HAP-1 (cell line): ENCODE data around the gene LIPC.

ENCODE experiments used
- DNase-seq, 2 experiments: peaks; one replicate each; pipeline ENCODE4 v3.0.0-alpha.2; 2016 to 2020; ENCODE audit warnings: low spot score in 2 of 2
- H3K27me3 ChIP-seq: fragments of 250-450 bp; sonication (Bioruptor Pico); 2 replicates; pipeline ENCODE4 v1.5.1; 2020; ENCODE audit warnings: low read depth, mild to moderate bottlenecking, moderate library complexity
- H3K36me3 ChIP-seq: fragments of 250-450 bp; sonication (Bioruptor Pico); replicated peaks from 2 replicates; pipeline ENCODE4 v1.5.1; 2020; ENCODE audit warnings: mild to moderate bottlenecking
- H3K4me1 ChIP-seq: fragments of 250-450 bp; sonication (Bioruptor Pico); 2 replicates; pipeline ENCODE4 v1.5.1; 2020; ENCODE audit warnings: mild to moderate bottlenecking
- H3K4me3 ChIP-seq: fragments of 250-450 bp; sonication (Bioruptor Pico); 2 replicates; pipeline ENCODE4 v1.5.1; 2020; ENCODE audit warnings: mild to moderate bottlenecking, moderate library complexity
- H3K9me3 ChIP-seq: fragments of 250-450 bp; sonication (Bioruptor Pico); 2 replicates; pipeline ENCODE4 v1.5.1; 2020; ENCODE audit warnings: mild to moderate bottlenecking, moderate library complexity
- in situ Hi-C: fragments of 300-500 bp; cut with MboI; formaldehyde crosslinking; loops from 3 replicates; pipeline ENCODE4 v1.14.3; 2020; ENCODE audit warnings: low sequenced_read_pairs, inconsistent platforms, mixed read lengths

Gene LIPC

GRCh38 chr15:58415636-58416035 lies 16.2 kb upstream of the LIPC start:
- peaks cover under 1% of the 10 kb centered on the region; the same call in 1 of the 2 replicates for H3K27me3 ChIP-seq
- H3K4me1 ChIP-seq, result no peaks in the 10 kb centered on the region
- no peaks in the 10 kb centered on the region for H3K36me3 ChIP-seq
- DNase-seq, result no peak
- H3K9me3 ChIP-seq, result no peaks in the 10 kb centered on the region
- in situ Hi-C loops, result no loop called here
- no peak overlapping the region for H3K4me3 ChIP-seq

- in situ Hi-C loops, result no loop called here
- Histone ChIP-seq H3K4me1 (no peaks in the 10 kb centered on the region), H3K9me3 (no peaks in the 10 kb centered on the region), H3K27me3 (peaks cover 3% of the 10 kb centered on the region; the same call in 1 of the 2 replicates), H3K4me3 (no peak overlapping the region), H3K36me3 (no peaks in the 10 kb centered on the region)
- DNase-seq, result no peak
These were observed 14.8 kb upstream of the LIPC start for GRCh38 chr15:58416963-58417362.

GRCh38 chr15:58418135-58418534 lies 13.7 kb upstream of the LIPC start:
- no peak for DNase-seq
- in situ Hi-C loops, result no loop called here
- H3K4me3 ChIP-seq, result no peak overlapping the region
- H3K36me3 ChIP-seq, result no peaks in the 10 kb centered on the region
- no peaks in the 10 kb centered on the region for H3K9me3 ChIP-seq
- no peaks in the 10 kb centered on the region for H3K4me1 ChIP-seq
- H3K27me3 ChIP-seq, result peaks cover 3% of the 10 kb centered on the region; the same call in 1 of the 2 replicates

- in situ Hi-C loops, result no loop called here
- Histone ChIP-seq H3K27me3 (peaks cover 3% of the 10 kb centered on the region; the same call in 1 of the 2 replicates), H3K36me3 (no peaks in the 10 kb centered on the region), H3K9me3 (no peaks in the 10 kb centered on the region), H3K4me1 (no peaks in the 10 kb centered on the region), H3K4me3 (no peak overlapping the region)
- DNase-seq, result no peak
These were observed 11.8 kb upstream of the LIPC start for GRCh38 chr15:58419803-58420524.

- H3K36me3 ChIP-seq, result no peaks in the 10 kb centered on the region
- H3K27me3 ChIP-seq, result peaks cover 3% of the 10 kb centered on the region; the same call in 1 of the 2 replicates
- in situ Hi-C loops, result no loop called here
- DNase-seq, result no peak
- no peak overlapping the region for H3K4me3 ChIP-seq
- no peaks in the 10 kb centered on the region for H3K9me3 ChIP-seq
- no peaks in the 10 kb centered on the region for H3K4me1 ChIP-seq
These were observed 11.2 kb upstream of the LIPC start for GRCh38 chr15:58420579-58421043.

GRCh38 chr15:58423205-58423604 lies 8.6 kb upstream of the LIPC start:
- Histone ChIP-seq H3K9me3 (no peaks in the 10 kb centered on the region), H3K36me3 (no peaks in the 10 kb centered on the region), H3K4me3 (no peak overlapping the region), H3K4me1 (no peaks in the 10 kb centered on the region), H3K27me3 (peaks cover 3% of the 10 kb centered on the region; the same call in 1 of the 2 replicates)
- DNase-seq, result no peak
- in situ Hi-C loops, result no loop called here

GRCh38 chr15:58423831-58424608 lies 7.8 kb upstream of the LIPC start:
- Histone ChIP-seq H3K9me3 (no peaks in the 10 kb centered on the region), H3K4me1 (no peaks in the 10 kb centered on the region), H3K27me3 (0 out of 2 replicates have a peak, but pooled peaks cover 3% of the 10 kb centered on the region), H3K4me3 (no peak overlapping the region), H3K36me3 (no peaks in the 10 kb centered on the region)
- no peak for DNase-seq
- in situ Hi-C loops, result no loop called here

GRCh38 chr15:58424722-58425121 lies 7.1 kb upstream of the LIPC start:
- Histone ChIP-seq H3K27me3 (0 out of 2 replicates have a peak, but pooled peaks cover 3% of the 10 kb centered on the region), H3K4me1 (no peaks in the 10 kb centered on the region), H3K36me3 (no peaks in the 10 kb centered on the region), H3K4me3 (no peak overlapping the region), H3K9me3 (no peaks in the 10 kb centered on the region)
- in situ Hi-C loops, result no loop called here
- no peak for DNase-seq

- no peak overlapping the region for H3K4me3 ChIP-seq
- in situ Hi-C loops, result no loop called here
- H3K9me3 ChIP-seq, result no peaks in the 10 kb centered on the region
- H3K4me1 ChIP-seq, result no peaks in the 10 kb centered on the region
- no peak for DNase-seq
- no peaks in the 10 kb centered on the region for H3K36me3 ChIP-seq
- 0 out of 2 replicates have a peak, but pooled peaks cover 3% of the 10 kb centered on the region for H3K27me3 ChIP-seq
These were observed 6.6 kb upstream of the LIPC start for GRCh38 chr15:58425185-58425584.

- no peak for DNase-seq
- Histone ChIP-seq H3K9me3 (no peaks in the 10 kb centered on the region), H3K36me3 (no peaks in the 10 kb centered on the region), H3K4me1 (no peaks in the 10 kb centered on the region), H3K4me3 (no peak overlapping the region), H3K27me3 (no peaks in the 10 kb centered on the region)
- in situ Hi-C loops, result no loop called here
These were observed 6.0 kb upstream of the LIPC start for GRCh38 chr15:58425834-58426233.

GRCh38 chr15:58426501-58426900 lies 5.3 kb upstream of the LIPC start:
- in situ Hi-C loops, result no loop called here
- no peaks in the 10 kb centered on the region for H3K4me1 ChIP-seq

GRCh38 chr15:58427987-58428386 lies 3.8 kb upstream of the LIPC start:
- DNase-seq, result no peak
- Histone ChIP-seq H3K4me1 (no peaks in the 10 kb centered on the region), H3K36me3 (no peaks in the 10 kb centered on the region), H3K9me3 (no peaks in the 10 kb centered on the region), H3K27me3 (0 out of 2 replicates have a peak, but pooled peaks cover 2% of the 10 kb centered on the region), H3K4me3 (no peak overlapping the region)
- in situ Hi-C loops, result no loop called here

More at GRCh38 chr15:58426501-58426900, 5.3 kb upstream of the LIPC start:
- Histone ChIP-seq H3K4me3 (no peak overlapping the region), H3K36me3 (no peaks in the 10 kb centered on the region), H3K27me3 (no peaks in the 10 kb centered on the region), H3K9me3 (no peaks in the 10 kb centered on the region)
- no peak for DNase-seq

GRCh38 chr15:58430224-58430787 lies 1.5 kb upstream of the LIPC start:
- Histone ChIP-seq H3K4me1 (no peaks in the 10 kb centered on the region), H3K36me3 (no peaks in the 10 kb centered on the region), H3K9me3 (no peaks in the 10 kb centered on the region), H3K27me3 (0 out of 2 replicates have a peak, but pooled peaks cover 2% of the 10 kb centered on the region), H3K4me3 (no peak overlapping the region)
- no peak for DNase-seq
- in situ Hi-C loops, result no loop called here

- in situ Hi-C loops, result no loop called here
- H3K4me1 ChIP-seq, result no peaks in the 10 kb centered on the region
- DNase-seq, result no peak
- H3K9me3 ChIP-seq, result no peaks in the 10 kb centered on the region
- H3K36me3 ChIP-seq, result no peaks in the 10 kb centered on the region
- 0 out of 2 replicates have a peak, but pooled peaks cover 2% of the 10 kb centered on the region for H3K27me3 ChIP-seq
- no peak overlapping the region for H3K4me3 ChIP-seq
These were observed 610 bp downstream of the LIPC start for GRCh38 chr15:58432401-58432800.
